GM15510 (cell line): ENCODE data around the gene TNRC6A.

Experiments
- POLR2A ChIP-seq: IDR thresholded peaks from 3 replicates; pipeline ENCODE4 v1.6.1; 2011; ENCODE audit warnings: borderline replicate concordance; ENCODE audit not compliant: insufficient read length; ENCODE audit errors: extremely low read depth

TNRC6A gene

GRCh38 chr16:24855678-24856077 is 126.2 kb downstream of the TNRC6A start:
- no peak for TF ChIP-seq POLR2A

GRCh38 chr16:24858219-24859041 is 129.0 kb downstream of the TNRC6A start:
- no peak for TF ChIP-seq POLR2A

GRCh38 chr16:24861461-24861860 is 132.0 kb downstream of the TNRC6A start:
- no peak for TF ChIP-seq POLR2A

GRCh38 chr16:24863582-24864437 is 134.4 kb downstream of the TNRC6A start:
- TF ChIP-seq POLR2A: no peak

- TF ChIP-seq POLR2A: no peak
These were observed 139.6 kb downstream of the TNRC6A start for GRCh38 chr16:24869033-24869432.

GRCh38 chr16:24871891-24872290 is 142.4 kb downstream of the TNRC6A start:
- TF ChIP-seq POLR2A: no peak

- TF ChIP-seq POLR2A: no peak
These were observed 143.6 kb downstream of the TNRC6A start for GRCh38 chr16:24873028-24873427.

- no peak for TF ChIP-seq POLR2A
These were observed 146.0 kb downstream of the TNRC6A start for GRCh38 chr16:24875466-24875865.
